ENCODE data around the gene CADM1.

DNA sequence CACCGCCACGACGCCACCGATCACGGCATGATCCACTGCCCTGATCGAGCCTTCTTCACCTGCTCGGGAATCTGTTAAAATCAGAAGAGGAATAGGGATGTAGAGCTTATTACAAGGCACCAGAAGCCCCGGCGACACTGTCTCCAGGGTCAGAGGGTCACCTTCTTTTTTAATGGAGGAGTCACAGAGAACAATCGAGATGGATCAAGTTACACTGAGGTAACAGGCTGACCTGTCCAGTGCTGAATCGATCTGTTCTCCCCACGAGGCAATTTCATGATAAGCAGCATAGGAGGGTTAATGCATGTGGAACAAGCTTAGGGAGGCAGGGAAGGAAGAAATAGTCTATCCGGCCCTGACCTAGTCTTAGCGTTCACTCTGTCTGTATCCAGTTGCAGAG is 325.5 kb downstream of the CADM1 start:
- no peak for TF ChIP-seq CTCF (IDR thresholded peaks at IDR 0.05)
- TF ChIP-seq POLR2A (IDR thresholded peaks at IDR 0.05), result no peak

Measured in right lobe of liver (tissue), 4 donors.